Liver (tissue), 9 donors: ENCODE data around the gene FRK. TPM values are rescaled to one million over a fixed set of nuclear protein-coding genes. Genes with fewer than 3 reads are reported as not detected.

ENCODE experiments used
- DNase-seq: peaks from one replicate; pipeline ENCODE4 v3.0.0-alpha.2; 2017; ENCODE audit warnings: low spot score
- H3K27ac ChIP-seq, 2 donors: one replicate each; pipeline ENCODE4 v1.7.0; 2013; ENCODE audit warnings: inconsistent platforms in 2 of 2, low read length in 2 of 2, control low read depth in 1 of 2, low read depth in 1 of 2, mild to moderate bottlenecking in 1 of 2
- H3K27me3 ChIP-seq, 4 donors: one replicate each; pipeline versions ENCODE4 v1.6.1 to v1.7.0; 2013; ENCODE audit warnings: low read length in 3 of 4, inconsistent platforms in 1 of 4, mild to moderate bottlenecking in 1 of 4, moderate library complexity in 1 of 4; ENCODE audit not compliant: control insufficient read depth in 4 of 4, insufficient read depth in 4 of 4
- H3K36me3 ChIP-seq, 4 donors: one replicate each; pipeline versions ENCODE4 v1.6.1 to v1.7.0; 2013; ENCODE audit warnings: low read length in 3 of 4, mild to moderate bottlenecking in 3 of 4, low read depth in 1 of 4, moderate library complexity in 1 of 4; ENCODE audit not compliant: control insufficient read depth in 4 of 4, insufficient read depth in 3 of 4
- H3K4me1 ChIP-seq, 4 donors: one replicate each; pipeline versions ENCODE4 v1.6.1 to v1.7.0; 2013; ENCODE audit warnings: low read length in 3 of 4, mild to moderate bottlenecking in 3 of 4, moderate library complexity in 1 of 4; ENCODE audit not compliant: control insufficient read depth in 4 of 4, insufficient read depth in 4 of 4
- H3K4me3 ChIP-seq, 3 donors: one replicate each; pipeline versions ENCODE4 v1.6.1 to v1.7.0; 2013; ENCODE audit warnings: low read length in 3 of 3, control low read depth in 1 of 3, low read depth in 1 of 3, mild to moderate bottlenecking in 1 of 3
- H3K9ac ChIP-seq, 2 donors: one replicate each; pipeline ENCODE4 v1.7.0; 2013; ENCODE audit warnings: low read length in 2 of 2, mild to moderate bottlenecking in 2 of 2, moderate library complexity in 2 of 2, control low read depth in 1 of 2, low read depth in 1 of 2
- H3K9me3 ChIP-seq, 4 donors: one replicate each; pipeline versions ENCODE4 v1.6.1 to v1.7.0; 2013; ENCODE audit warnings: low read length in 3 of 4; ENCODE audit not compliant: control insufficient read depth in 4 of 4
- FOXA1 ChIP-seq: IDR thresholded peaks from 2 replicates; pipeline ENCODE4 v1.6.1; 2016; ENCODE audit warnings: antibody characterized with exemption
- FOXA2 ChIP-seq: IDR thresholded peaks from 2 replicates; pipeline ENCODE4 v1.6.1; 2016; ENCODE audit warnings: antibody characterized with exemption
- GABPA ChIP-seq, 2 donors: IDR thresholded peaks in 1 of 2; conservative IDR thresholded peaks in 1 of 2; 2 replicates each; pipeline ENCODE4 v1.6.1; 2016; ENCODE audit warnings: antibody characterized with exemption in 2 of 2, mild to moderate bottlenecking in 1 of 2, moderate library complexity in 1 of 2
- HNF4A ChIP-seq, 2 donors: conservative IDR thresholded peaks; 2 replicates each; pipeline ENCODE4 v1.6.1; 2016; ENCODE audit warnings: antibody characterized with exemption in 2 of 2, mild to moderate bottlenecking in 2 of 2
- HNF4G ChIP-seq: IDR thresholded peaks from 2 replicates; pipeline ENCODE4 v1.6.1; 2016; ENCODE audit warnings: antibody characterized with exemption
- JUND ChIP-seq, 2 donors: IDR thresholded peaks; 2 replicates each; pipeline ENCODE4 v1.6.1; 2016; ENCODE audit warnings: antibody characterized with exemption in 2 of 2
- NR2F2 ChIP-seq: IDR thresholded peaks from 2 replicates; pipeline ENCODE4 v1.6.1; 2016; ENCODE audit warnings: antibody characterized with exemption
- RAD21 ChIP-seq, 2 donors: IDR thresholded peaks; 2 replicates each; pipeline ENCODE4 v1.6.1; 2016; ENCODE audit warnings: antibody characterized with exemption in 2 of 2, mild to moderate bottlenecking in 2 of 2
- RXRA ChIP-seq, 2 donors: IDR thresholded peaks; 2 replicates each; pipeline ENCODE4 v1.6.1; 2017 to 2018; ENCODE audit warnings: antibody characterized with exemption in 2 of 2, mild to moderate bottlenecking in 1 of 2
- SP1 ChIP-seq: IDR thresholded peaks from 2 replicates; pipeline ENCODE4 v1.6.1; 2018; ENCODE audit warnings: antibody characterized with exemption, mild to moderate bottlenecking
- TAF1 ChIP-seq: conservative IDR thresholded peaks from 2 replicates; pipeline ENCODE4 v1.6.1; 2016; ENCODE audit warnings: antibody characterized with exemption, mild to moderate bottlenecking
- YY1 ChIP-seq: IDR thresholded peaks from 2 replicates; pipeline ENCODE4 v1.6.1; 2016; ENCODE audit warnings: antibody characterized with exemption, mild to moderate bottlenecking
- WGBS: extraction: QIAGEN DNeasy Blood & Tissue Kit; methylation state at CpG from one replicate; pipeline ENCODE4 v1.1.7; 2013; 5-methylcytosine and 5-hydroxymethylcytosine counted together
- polyA plus RNA-seq, 2 donors: library from polyadenylated mRNA; stranded (reverse) in 1 of 2; unstranded in 1 of 2; fragments of 200-250 nt in 1 of 2; fragments of >200 nt in 1 of 2; fragmentation: Nextera tagmentation in 1 of 2; extraction: Ambion mirVana in 1 of 2; gene quantifications; one replicate each; pipeline versions ENCODE4 v1.2.1 to v1.2.3, GENCODE V29; 2013 to 2015
- total RNA-seq, 2 donors: library from RNA; depleted of rRNA; stranded (reverse); fragments of >200 nt; gene quantifications; one replicate each; pipeline ENCODE4 v1.2.3, GENCODE V29; 2014
- TF ChIP-seq, protein P1 (sequence below): IDR thresholded peaks from 2 replicates; pipeline ENCODE4 v1.6.1; 2016; ENCODE audit warnings: antibody characterized with exemption
- TF ChIP-seq, protein P2 (sequence below): IDR thresholded peaks from 2 replicates; pipeline ENCODE4 v1.6.1; 2016; ENCODE audit warnings: antibody characterized with exemption
- TF ChIP-seq, protein P3 (sequence below): IDR thresholded peaks from 2 replicates; pipeline ENCODE4 v1.6.1; 2016; ENCODE audit warnings: antibody characterized with exemption, mild to moderate bottlenecking
- TF ChIP-seq, protein P4 (sequence below): fragments of 150-350 bp; IDR thresholded peaks from 2 replicates; pipeline ENCODE4 v1.5.1; 2017; ENCODE audit warnings: improper control_type of control experiment, low read depth, low read length; ENCODE audit not compliant: missing input control
- donor health status: healthy.
- donor health status: healthy.
- donor health status: healthy.
- donor health status: healthy.
- donor health status: healthy.

Gene FRK
- total and polyA plus RNA-seq, 4 donors = 3.6 to 26.8 (median 5.3) TPM

DNA sequence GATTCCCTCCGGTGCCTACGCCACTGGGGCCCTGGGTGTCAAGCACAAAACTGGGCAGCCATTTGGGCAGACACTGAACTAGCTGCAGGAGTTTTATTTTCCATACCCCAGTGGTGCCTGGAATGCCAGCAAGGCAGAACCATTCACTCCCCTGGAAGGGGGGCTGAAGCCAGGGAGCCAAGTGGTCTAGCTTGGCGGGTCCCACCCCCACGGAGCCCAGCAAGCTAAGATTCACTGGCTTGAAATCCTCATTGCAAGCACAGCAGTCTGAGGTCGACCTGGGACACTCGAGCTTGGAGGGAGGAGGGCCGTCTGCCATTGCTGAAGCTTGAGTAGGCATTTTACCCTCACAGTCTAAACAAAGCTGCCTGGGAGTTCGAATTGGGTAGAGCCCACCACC lies 125.3 kb downstream of the FRK start:
- no peaks in the 10 kb centered on the region for H3K36me3 ChIP-seq
- no peak overlapping the region for H3K9ac ChIP-seq
- TF ChIP-seq, protein P1, sequence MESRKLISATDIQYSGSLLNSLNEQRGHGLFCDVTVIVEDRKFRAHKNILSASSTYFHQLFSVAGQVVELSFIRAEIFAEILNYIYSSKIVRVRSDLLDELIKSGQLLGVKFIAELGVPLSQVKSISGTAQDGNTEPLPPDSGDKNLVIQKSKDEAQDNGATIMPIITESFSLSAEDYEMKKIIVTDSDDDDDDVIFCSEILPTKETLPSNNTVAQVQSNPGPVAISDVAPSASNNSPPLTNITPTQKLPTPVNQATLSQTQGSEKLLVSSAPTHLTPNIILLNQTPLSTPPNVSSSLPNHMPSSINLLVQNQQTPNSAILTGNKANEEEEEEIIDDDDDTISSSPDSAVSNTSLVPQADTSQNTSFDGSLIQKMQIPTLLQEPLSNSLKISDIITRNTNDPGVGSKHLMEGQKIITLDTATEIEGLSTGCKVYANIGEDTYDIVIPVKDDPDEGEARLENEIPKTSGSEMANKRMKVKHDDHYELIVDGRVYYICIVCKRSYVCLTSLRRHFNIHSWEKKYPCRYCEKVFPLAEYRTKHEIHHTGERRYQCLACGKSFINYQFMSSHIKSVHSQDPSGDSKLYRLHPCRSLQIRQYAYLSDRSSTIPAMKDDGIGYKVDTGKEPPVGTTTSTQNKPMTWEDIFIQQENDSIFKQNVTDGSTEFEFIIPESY = no peak
- no peak for TF ChIP-seq TAF1
- no peak for TF ChIP-seq FOXA1
- TF ChIP-seq, protein P2, sequence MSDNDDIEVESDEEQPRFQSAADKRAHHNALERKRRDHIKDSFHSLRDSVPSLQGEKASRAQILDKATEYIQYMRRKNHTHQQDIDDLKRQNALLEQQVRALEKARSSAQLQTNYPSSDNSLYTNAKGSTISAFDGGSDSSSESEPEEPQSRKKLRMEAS = no peak
- TF ChIP-seq JUND (IDR thresholded peaks at IDR 0.05) = no peak
- TF ChIP-seq NR2F2 = no peak
- TF ChIP-seq FOXA2 = no peak
- no peak for TF ChIP-seq SP1
- TF ChIP-seq, protein P3, sequence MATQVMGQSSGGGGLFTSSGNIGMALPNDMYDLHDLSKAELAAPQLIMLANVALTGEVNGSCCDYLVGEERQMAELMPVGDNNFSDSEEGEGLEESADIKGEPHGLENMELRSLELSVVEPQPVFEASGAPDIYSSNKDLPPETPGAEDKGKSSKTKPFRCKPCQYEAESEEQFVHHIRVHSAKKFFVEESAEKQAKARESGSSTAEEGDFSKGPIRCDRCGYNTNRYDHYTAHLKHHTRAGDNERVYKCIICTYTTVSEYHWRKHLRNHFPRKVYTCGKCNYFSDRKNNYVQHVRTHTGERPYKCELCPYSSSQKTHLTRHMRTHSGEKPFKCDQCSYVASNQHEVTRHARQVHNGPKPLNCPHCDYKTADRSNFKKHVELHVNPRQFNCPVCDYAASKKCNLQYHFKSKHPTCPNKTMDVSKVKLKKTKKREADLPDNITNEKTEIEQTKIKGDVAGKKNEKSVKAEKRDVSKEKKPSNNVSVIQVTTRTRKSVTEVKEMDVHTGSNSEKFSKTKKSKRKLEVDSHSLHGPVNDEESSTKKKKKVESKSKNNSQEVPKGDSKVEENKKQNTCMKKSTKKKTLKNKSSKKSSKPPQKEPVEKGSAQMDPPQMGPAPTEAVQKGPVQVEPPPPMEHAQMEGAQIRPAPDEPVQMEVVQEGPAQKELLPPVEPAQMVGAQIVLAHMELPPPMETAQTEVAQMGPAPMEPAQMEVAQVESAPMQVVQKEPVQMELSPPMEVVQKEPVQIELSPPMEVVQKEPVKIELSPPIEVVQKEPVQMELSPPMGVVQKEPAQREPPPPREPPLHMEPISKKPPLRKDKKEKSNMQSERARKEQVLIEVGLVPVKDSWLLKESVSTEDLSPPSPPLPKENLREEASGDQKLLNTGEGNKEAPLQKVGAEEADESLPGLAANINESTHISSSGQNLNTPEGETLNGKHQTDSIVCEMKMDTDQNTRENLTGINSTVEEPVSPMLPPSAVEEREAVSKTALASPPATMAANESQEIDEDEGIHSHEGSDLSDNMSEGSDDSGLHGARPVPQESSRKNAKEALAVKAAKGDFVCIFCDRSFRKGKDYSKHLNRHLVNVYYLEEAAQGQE = no peak
- no peak for TF ChIP-seq RXRA (IDR thresholded peaks at IDR 0.05)
- H3K4me1 ChIP-seq = no peaks in the 10 kb centered on the region
- H3K4me3 ChIP-seq = no peak overlapping the region
- no peaks in the 10 kb centered on the region for H3K27me3 ChIP-seq
- 89% methylated on average over 8 of the region's 8 CpGs for WGBS
- DNase-seq = no peak
- no peak overlapping the region for H3K27ac ChIP-seq
- H3K9me3 ChIP-seq = no peaks in the 10 kb centered on the region

DNA sequence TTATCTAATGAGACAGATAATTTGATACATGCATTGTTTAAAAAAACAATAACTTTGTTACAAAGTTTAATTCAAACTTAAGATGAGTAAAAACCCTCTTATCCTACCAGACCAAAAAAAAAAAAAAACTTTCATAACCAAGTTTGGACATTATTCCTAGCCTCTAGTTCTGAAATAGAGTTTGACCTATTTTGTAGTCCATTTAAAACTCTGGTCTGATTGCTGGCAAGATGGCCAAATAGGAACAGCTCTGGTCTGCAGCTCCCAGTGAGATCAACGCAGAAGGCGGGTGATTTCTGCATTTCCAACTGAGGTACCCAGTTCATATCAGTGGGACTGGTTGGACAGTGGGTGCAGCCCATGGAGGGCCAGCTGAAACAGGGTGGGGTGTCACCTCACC lies 125.9 kb downstream of the FRK start:
- Histone ChIP-seq H3K36me3 (no peaks in the 10 kb centered on the region), H3K27me3 (no peaks in the 10 kb centered on the region), H3K9me3 (no peaks in the 10 kb centered on the region), H3K9ac (no peak overlapping the region), H3K4me1 (no peaks in the 10 kb centered on the region), H3K27ac (no peak overlapping the region), H3K4me3 (no peak overlapping the region)
- no peak for DNase-seq
- no peak for TF ChIP-seq SP1
- TF ChIP-seq RAD21 (IDR thresholded peaks at IDR 0.05) = no peak
- no peak for TF ChIP-seq NR2F2
- no peak for TF ChIP-seq JUND (IDR thresholded peaks at IDR 0.05)
- no peak for TF ChIP-seq FOXA2
- TF ChIP-seq, protein P2 = no peak
- no peak for TF ChIP-seq HNF4G
- TF ChIP-seq RXRA (IDR thresholded peaks at IDR 0.05) = no peak
- no peak for TF ChIP-seq TAF1
- TF ChIP-seq YY1 = no peak
- TF ChIP-seq, protein P1 = no peak
- TF ChIP-seq, protein P4, sequence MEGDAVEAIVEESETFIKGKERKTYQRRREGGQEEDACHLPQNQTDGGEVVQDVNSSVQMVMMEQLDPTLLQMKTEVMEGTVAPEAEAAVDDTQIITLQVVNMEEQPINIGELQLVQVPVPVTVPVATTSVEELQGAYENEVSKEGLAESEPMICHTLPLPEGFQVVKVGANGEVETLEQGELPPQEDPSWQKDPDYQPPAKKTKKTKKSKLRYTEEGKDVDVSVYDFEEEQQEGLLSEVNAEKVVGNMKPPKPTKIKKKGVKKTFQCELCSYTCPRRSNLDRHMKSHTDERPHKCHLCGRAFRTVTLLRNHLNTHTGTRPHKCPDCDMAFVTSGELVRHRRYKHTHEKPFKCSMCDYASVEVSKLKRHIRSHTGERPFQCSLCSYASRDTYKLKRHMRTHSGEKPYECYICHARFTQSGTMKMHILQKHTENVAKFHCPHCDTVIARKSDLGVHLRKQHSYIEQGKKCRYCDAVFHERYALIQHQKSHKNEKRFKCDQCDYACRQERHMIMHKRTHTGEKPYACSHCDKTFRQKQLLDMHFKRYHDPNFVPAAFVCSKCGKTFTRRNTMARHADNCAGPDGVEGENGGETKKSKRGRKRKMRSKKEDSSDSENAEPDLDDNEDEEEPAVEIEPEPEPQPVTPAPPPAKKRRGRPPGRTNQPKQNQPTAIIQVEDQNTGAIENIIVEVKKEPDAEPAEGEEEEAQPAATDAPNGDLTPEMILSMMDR = no peak
- TF ChIP-seq FOXA1 = no peak
- no peak for TF ChIP-seq HNF4A (conservative IDR thresholded peaks at IDR 0.05)
- no peak for TF ChIP-seq GABPA (IDR thresholded peaks at IDR 0.05 in 1 of 2, conservative IDR thresholded peaks at IDR 0.05 in 1 of 2)
- WGBS = 96% methylated on average over 2 of the region's 2 CpGs
